Measurements from ENCODE around the gene NKAIN2. TPM values are rescaled to one million over a fixed set of nuclear protein-coding genes. Genes with fewer than 3 reads are reported as not detected.
"Not testable (repeated sequence)": the region's sequence is repeated elsewhere in the genome, so short reads cannot be mapped to it uniquely, and the experiment has no call there.

The NKAIN2 gene
- total and polyA plus RNA-seq, 7 donors: 0.08 to 13.5 (median 1.1) TPM

GRCh38 chr6:124699038-124699437 is 895.4 kb downstream of the NKAIN2 start:
- Histone ChIP-seq H3K4me1 (no peaks in the 10 kb centered on the region), H3K36me3 (ENCODE audit: insufficient read depth in 1 of 2, low read depth in 1 of 2) (no peaks in the 10 kb centered on the region), H3K27ac (no peak overlapping the region), H3K9me3 (no peaks in the 10 kb centered on the region), H3K4me3 (no peak overlapping the region), H3K27me3 (ENCODE audit: insufficient read depth in 3 of 3, low read length in 2 of 3) (no peaks in the 10 kb centered on the region)
- TF ChIP-seq CTCF (IDR thresholded peaks at IDR 0.05): no peak
- intact Hi-C loops (cut with DNase I): no loop called here
- 74 to 83% (median 75%) methylated on average over 2 of the region's 2 CpGs for WGBS, 3 donors
- ATAC-seq (no peak), DNase-seq (no peak)

GRCh38 chr6:124703541-124703940 is 899.9 kb downstream of the NKAIN2 start:
- H3K27me3 ChIP-seq (ENCODE audit: insufficient read depth in 3 of 3, low read length in 2 of 3): no peaks in the 10 kb centered on the region
- WGBS, 3 donors: 56 to 83% (median 67%) methylated on average over 2 of the region's 2 CpGs
- DNase-seq (no peak), ATAC-seq (no peak)
- H3K4me1 ChIP-seq: no peaks in the 10 kb centered on the region
- H3K36me3 ChIP-seq (ENCODE audit: insufficient read depth in 1 of 2, low read depth in 1 of 2): no peaks in the 10 kb centered on the region
- intact Hi-C loops (cut with DNase I): no loop called here
- no peak overlapping the region for H3K4me3 ChIP-seq
- H3K9me3 ChIP-seq: no peaks in the 10 kb centered on the region
- H3K27ac ChIP-seq: no peak overlapping the region
- no peak for TF ChIP-seq CTCF (IDR thresholded peaks at IDR 0.05)

- H3K4me1 ChIP-seq; H3K27ac ChIP-seq; H3K4me3 ChIP-seq; H3K36me3 ChIP-seq (ENCODE audit: insufficient read depth in 1 of 2, low read depth in 1 of 2); H3K27me3 ChIP-seq (ENCODE audit: insufficient read depth in 3 of 3, low read length in 2 of 3); DNase-seq; ATAC-seq; intact Hi-C loops (cut with DNase I); H3K9me3 ChIP-seq: not testable (repeated sequence)
- WGBS, 3 donors: 94 to 98% (median 98%) methylated on average over 12 to 13 of the region's 17 CpGs
Measured at GRCh38 chr6:124712532-124712931, 908.9 kb downstream of the NKAIN2 start.

GRCh38 chr6:124714728-124715127 is 911.1 kb downstream of the NKAIN2 start:
- no peaks in the 10 kb centered on the region for H3K27me3 ChIP-seq (ENCODE audit: insufficient read depth in 3 of 3, low read length in 2 of 3)
- H3K9me3 ChIP-seq: no peaks in the 10 kb centered on the region
- H3K4me1 ChIP-seq: no peaks in the 10 kb centered on the region
- intact Hi-C loops (cut with DNase I): no loop called here
- DNase-seq (no peak), ATAC-seq (no peak)
- H3K36me3 ChIP-seq (ENCODE audit: insufficient read depth in 1 of 2, low read depth in 1 of 2): no peaks in the 10 kb centered on the region
- no peak overlapping the region for H3K4me3 ChIP-seq
- TF ChIP-seq CTCF (IDR thresholded peaks at IDR 0.05): no peak
- no peak overlapping the region for H3K27ac ChIP-seq
- WGBS, 3 donors: 28 to 31% (median 30%) methylated on average over 2 of the region's 2 CpGs

GRCh38 chr6:124719913-124720312 is 916.2 kb downstream of the NKAIN2 start:
- TF ChIP-seq CTCF (IDR thresholded peaks at IDR 0.05): no peak
- H3K9me3 ChIP-seq: no peaks in the 10 kb centered on the region
- no peaks in the 10 kb centered on the region for H3K4me1 ChIP-seq
- H3K27me3 ChIP-seq (ENCODE audit: insufficient read depth in 3 of 3, low read length in 2 of 3): no peaks in the 10 kb centered on the region
- intact Hi-C loops (cut with DNase I): no loop called here
- ATAC-seq: no peak
- H3K36me3 ChIP-seq (ENCODE audit: insufficient read depth in 1 of 2, low read depth in 1 of 2): no peaks in the 10 kb centered on the region
- no peak for DNase-seq
- H3K27ac ChIP-seq: no peak overlapping the region
- no peak overlapping the region for H3K4me3 ChIP-seq
